ENCODE results near the gene ELL. TPM values are rescaled to one million over a fixed set of nuclear protein-coding genes. Genes with fewer than 3 reads are reported as not detected.

The ELL gene
- total and polyA plus RNA-seq, 9 of the 15 experiments (the other 6 are each of a cell fraction or from before 2014, with no cell fraction given), result 0.24 to 22.5 (median 4.1) TPM

- H3K9ac ChIP-seq (ENCODE audit: insufficient read depth in 1 of 2, low read depth in 2 of 2, low read length in 2 of 2), result peak overlapping the region in 1 of 2 experiments; percentile 26; a peak in 2 of 4 replicates
- H3K27ac ChIP-seq (ENCODE audit: extremely low read depth, low read depth, low read length), result no peak overlapping the region
- in situ Hi-C loops (cut with MboI), result no loop called here
- DNase-seq (ENCODE audit: extremely low read depth in 1 of 4, low spot score in 3 of 4) (no peak), FAIRE-seq (no peak), ATAC-seq (no peak)
- WGBS (ENCODE audit: insufficient coverage, low coverage, missing lambda C conversion rate), result 77% methylated on average over 5 of the region's 5 CpGs
- POLR2A ChIA-PET, result interaction anchor here (1.1 to 7.0 kb wide), 3 partner anchors 7 to 56 kb away, joined by 4 to 84 read pairs (median 4); partner anchors contain the start of gene UBA52
- no peaks in the 10 kb centered on the region for H3K9me3 ChIP-seq (replicated peaks; ENCODE audit: control insufficient read depth, insufficient read depth, low read depth, low read length)
- intact Hi-C loops (cut with micrococcal nuclease), result no loop called here
- no peak overlapping the region for H2AFZ ChIP-seq (ENCODE audit: low read depth, low read length)
- H3K9me1 ChIP-seq (ENCODE audit: control insufficient read depth, insufficient read depth, low read length), result peaks cover 14% of the 10 kb centered on the region
- BruUV-seq (replicated peaks), result no TSS peak
- no peak overlapping the region for H3K4me3 ChIP-seq
- peaks cover 55% of the 10 kb centered on the region for H4K20me1 ChIP-seq (replicated peaks; ENCODE audit: control insufficient read depth, insufficient read depth, low read length)
- H3K27me3 ChIP-seq (ENCODE audit: control insufficient read depth in 2 of 2, insufficient read depth in 2 of 2, low read length in 2 of 2), result no peaks in the 10 kb centered on the region
- CTCF ChIA-PET (ENCODE audit: low intra/inter-chr PET ratio), result no interaction called here
- H3K4me2 ChIP-seq (ENCODE audit: insufficient read depth, low read length), result no peak overlapping the region
- TF ChIP-seq RBFOX2 (IDR thresholded peaks at IDR 0.05; ENCODE audit: low read depth, low read length) (0 out of 2 replicates have a peak, but pooled peaks have one; percentile 40), SNRNP70 (optimal IDR thresholded peaks at IDR 0.05; ENCODE audit: low read depth, low read length) (no peak), ZNF583 (CRISPR knock-in tag; IDR thresholded peaks at IDR 0.05) (no peak), PCBP2 (IDR thresholded peaks at IDR 0.05; ENCODE audit: low read depth, low read length, poor library complexity, severe bottlenecking) (no peak), ZNF165 (CRISPR knock-in tag; IDR thresholded peaks at IDR 0.05; ENCODE audit: borderline replicate concordance) (no peak)
- TF ChIP-seq, protein P1, sequence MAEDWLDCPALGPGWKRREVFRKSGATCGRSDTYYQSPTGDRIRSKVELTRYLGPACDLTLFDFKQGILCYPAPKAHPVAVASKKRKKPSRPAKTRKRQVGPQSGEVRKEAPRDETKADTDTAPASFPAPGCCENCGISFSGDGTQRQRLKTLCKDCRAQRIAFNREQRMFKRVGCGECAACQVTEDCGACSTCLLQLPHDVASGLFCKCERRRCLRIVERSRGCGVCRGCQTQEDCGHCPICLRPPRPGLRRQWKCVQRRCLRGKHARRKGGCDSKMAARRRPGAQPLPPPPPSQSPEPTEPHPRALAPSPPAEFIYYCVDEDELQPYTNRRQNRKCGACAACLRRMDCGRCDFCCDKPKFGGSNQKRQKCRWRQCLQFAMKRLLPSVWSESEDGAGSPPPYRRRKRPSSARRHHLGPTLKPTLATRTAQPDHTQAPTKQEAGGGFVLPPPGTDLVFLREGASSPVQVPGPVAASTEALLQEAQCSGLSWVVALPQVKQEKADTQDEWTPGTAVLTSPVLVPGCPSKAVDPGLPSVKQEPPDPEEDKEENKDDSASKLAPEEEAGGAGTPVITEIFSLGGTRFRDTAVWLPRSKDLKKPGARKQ (CRISPR knock-in tag; IDR thresholded peaks at IDR 0.05), result no peak
- peaks cover 20 to 31% of the 10 kb centered on the region in 2 experiments for H3K4me1 ChIP-seq (replicated peaks in 1 of 2; ENCODE audit: control insufficient read depth in 2 of 2, insufficient read depth in 2 of 2, low read length in 2 of 2)
- peaks cover 94% of the 10 kb centered on the region for H3K79me2 ChIP-seq (ENCODE audit: control insufficient read depth, insufficient read depth, low read length)
- peaks cover 13% of the 10 kb centered on the region for H3K36me3 ChIP-seq (ENCODE audit: control insufficient read depth, insufficient read depth, low read length)
Measured at GRCh38 chr19:18515959-18516358, 5.9 kb downstream of the ELL start.
